Upper lobe of left lung (tissue), 6 donors: ENCODE data around the gene ISM2. TPM values are rescaled to one million over a fixed set of nuclear protein-coding genes. Genes with fewer than 3 reads are reported as not detected.

Experiments
- ATAC-seq, 2 donors: fragments of 200-7000 bp; cut with Tn5 transposase; one replicate each; pipeline ENCODE4 v1.9.1; 2022; ENCODE audit warnings: mild to moderate bottlenecking in 2 of 2, moderate library complexity in 2 of 2; ENCODE audit not compliant: low FRiP score in 2 of 2
- DNase-seq, 2 donors: peaks; one replicate each; pipeline ENCODE4 v3.0.0-alpha.2; 2019 to 2020
- H3K27ac ChIP-seq, 4 donors: fragments of 200-600 bp; sonication (generic); one replicate each; pipeline ENCODE4 v1.5.1; 2016 to 2019
- H3K27me3 ChIP-seq, 4 donors: fragments of 200-600 bp; sonication (generic); one replicate each; pipeline ENCODE4 v1.5.1; 2017 to 2019
- H3K36me3 ChIP-seq, 4 donors: fragments of 200-600 bp; sonication (generic); one replicate each; pipeline ENCODE4 v1.5.1; 2016 to 2019
- H3K4me1 ChIP-seq, 4 donors: fragments of 200-600 bp; sonication (generic); one replicate each; pipeline ENCODE4 v1.5.1; 2018 to 2019
- H3K4me3 ChIP-seq, 4 donors: fragments of 200-600 bp; sonication (generic); one replicate each; pipeline ENCODE4 v1.5.1; 2017 to 2019; ENCODE audit warnings: mild to moderate bottlenecking in 2 of 4, moderate library complexity in 1 of 4
- H3K9me3 ChIP-seq, 4 donors: fragments of 200-600 bp; sonication (generic); one replicate each; pipeline ENCODE4 v1.5.1; 2018 to 2019
- CTCF ChIP-seq, 6 experiments: fragments of 450-650 bp in 4 of 6; fragments of 200-600 bp in 2 of 6; sonication (generic) in 2 of 6; IDR thresholded peaks; one replicate each; pipeline ENCODE4 v1.5.1; 2016 to 2019; ENCODE audit warnings: antibody characterized with exemption in 6 of 6
- EP300 ChIP-seq, 4 donors: sonication (generic); formaldehyde crosslinking; IDR thresholded peaks; one replicate each; pipeline ENCODE4 v1.5.1; 2017; ENCODE audit warnings: antibody characterized with exemption in 4 of 4, control low read depth in 2 of 4
- POLR2A ChIP-seq, 4 donors: fragments of 450-650 bp; IDR thresholded peaks; one replicate each; pipeline ENCODE4 v1.5.1; 2016 to 2017; ENCODE audit warnings: antibody characterized with exemption in 4 of 4, mild to moderate bottlenecking in 2 of 4
- POLR2AphosphoS5 ChIP-seq, 2 donors: sonication (generic); formaldehyde crosslinking; IDR thresholded peaks; one replicate each; pipeline ENCODE4 v1.5.1; 2017; ENCODE audit warnings: antibody characterized with exemption in 2 of 2
- WGBS, 2 donors: methylation state at CpG; one replicate each; pipeline ENCODE4 v1.1.5; 2017 to 2018; 5-methylcytosine and 5-hydroxymethylcytosine counted together
- total RNA-seq, 6 donors: library from RNA; depleted of rRNA in 4 of 6; stranded (reverse); fragments of >200 nt in 4 of 6; gene quantifications; one replicate each; pipeline versions ENCODE4 v1.1.0 to v1.2.1, GENCODE V29; 2016 to 2021
- donor health status: DM: no; HTN: no; CAD: no; lungs with moderate emphysema.
- donor health status: DM: no; HTN: yes; CAD: no; lungs with severe emphysema.

The ISM2 gene
- total RNA-seq, 6 donors from 2014 or later, result not detected

GRCh38 chr14:77455966-77456640 is 42.5 kb downstream of the ISM2 start:
- H3K4me3 ChIP-seq, result peak overlapping the region in 3 of 4 donors; percentile 75 to 99 (median 83)
- H3K36me3 ChIP-seq, result peaks cover 6 to 44% (median 22%) of the 10 kb centered on the region in 4 donors
- WGBS, 2 donors, result 65 to 76% methylated on average over 2 of the region's 2 CpGs
- ATAC-seq (no peak), DNase-seq (no peak)
- no peaks in the 10 kb centered on the region for H3K9me3 ChIP-seq
- no peaks in the 10 kb centered on the region for H3K27me3 ChIP-seq
- no peak for TF ChIP-seq POLR2AphosphoS5 (IDR thresholded peaks at IDR 0.05)
- no peak overlapping the region for H3K27ac ChIP-seq
- peaks cover 17 to 26% (median 21%) of the 10 kb centered on the region in 4 donors for H3K4me1 ChIP-seq

- Histone ChIP-seq H3K27me3 (no peaks in the 10 kb centered on the region), H3K4me1 (no peaks in the 10 kb centered on the region), H3K9me3 (no peaks in the 10 kb centered on the region), H3K36me3 (peaks cover 34 to 97% (median 46%) of the 10 kb centered on the region in 4 donors), H3K27ac (no peak overlapping the region), H3K4me3 (no peak overlapping the region)
- no peak for TF ChIP-seq POLR2A (IDR thresholded peaks at IDR 0.05)
- no peak for TF ChIP-seq CTCF (IDR thresholded peaks at IDR 0.05)
- TF ChIP-seq EP300 (IDR thresholded peaks at IDR 0.05), result no peak
- TF ChIP-seq POLR2AphosphoS5 (IDR thresholded peaks at IDR 0.05), result no peak
- DNase-seq, result no peak
- ATAC-seq, result no peak
- 92 to 97% methylated on average over 2 of the region's 2 CpGs for WGBS, 2 donors
Measured at GRCh38 chr14:77442196-77442595, 56.4 kb downstream of the ISM2 start.

GRCh38 chr14:77439861-77440260 is 58.8 kb downstream of the ISM2 start:
- 94 to 95% methylated on average over 4 of the region's 4 CpGs for WGBS, 2 donors
- Histone ChIP-seq H3K27ac (no peak overlapping the region), H3K36me3 (peaks cover 43 to 98% (median 53%) of the 10 kb centered on the region in 4 donors), H3K4me1 (no peaks in the 10 kb centered on the region), H3K9me3 (no peaks in the 10 kb centered on the region), H3K27me3 (no peaks in the 10 kb centered on the region), H3K4me3 (no peak overlapping the region)
- TF ChIP-seq EP300 (IDR thresholded peaks at IDR 0.05), result no peak
- no peak for TF ChIP-seq POLR2AphosphoS5 (IDR thresholded peaks at IDR 0.05)
- no peak for TF ChIP-seq CTCF (IDR thresholded peaks at IDR 0.05)
- no peak for TF ChIP-seq POLR2A (IDR thresholded peaks at IDR 0.05)
- ATAC-seq (no peak), DNase-seq (no peak)

- peaks cover 53 to 100% (median 57%) of the 10 kb centered on the region in 4 donors for H3K36me3 ChIP-seq
- DNase-seq, result no peak
- TF ChIP-seq EP300 (IDR thresholded peaks at IDR 0.05) (no peak), CTCF (IDR thresholded peaks at IDR 0.05) (no peak), POLR2AphosphoS5 (IDR thresholded peaks at IDR 0.05) (no peak), POLR2A (IDR thresholded peaks at IDR 0.05) (no peak)
- H3K9me3 ChIP-seq, result no peaks in the 10 kb centered on the region
- ATAC-seq, result no peak
- no peaks in the 10 kb centered on the region for H3K4me1 ChIP-seq
- H3K27me3 ChIP-seq, result no peaks in the 10 kb centered on the region
- no peak overlapping the region for H3K27ac ChIP-seq
- no peak overlapping the region for H3K4me3 ChIP-seq
- 93 to 98% methylated on average over 1 of the region's 1 CpG for WGBS, 2 donors
Measured at GRCh38 chr14:77438596-77438995, 60.0 kb downstream of the ISM2 start.

GRCh38 chr14:77436042-77436441 is 62.6 kb downstream of the ISM2 start:
- WGBS, 2 donors, result 96 to 100% methylated on average over 3 of the region's 3 CpGs
- no peak for ATAC-seq
- peaks cover 43 to 100% (median 51%) of the 10 kb centered on the region in 4 donors for H3K36me3 ChIP-seq

More at GRCh38 chr14:77436042-77436441, 62.6 kb downstream of the ISM2 start:
- no peak for DNase-seq
- no peak overlapping the region for H3K27ac ChIP-seq
- H3K9me3 ChIP-seq, result no peaks in the 10 kb centered on the region
- TF ChIP-seq POLR2A (IDR thresholded peaks at IDR 0.05) (no peak), EP300 (IDR thresholded peaks at IDR 0.05) (no peak), POLR2AphosphoS5 (IDR thresholded peaks at IDR 0.05) (no peak), CTCF (IDR thresholded peaks at IDR 0.05) (no peak)
- H3K27me3 ChIP-seq, result no peaks in the 10 kb centered on the region
- no peak overlapping the region for H3K4me3 ChIP-seq
- no peaks in the 10 kb centered on the region for H3K4me1 ChIP-seq
